ENCODE results near the gene STIM2.
A peak's percentile ranks its signal among the peaks of the same experiment; 100 is the strongest.

STIM2 gene

DNA sequence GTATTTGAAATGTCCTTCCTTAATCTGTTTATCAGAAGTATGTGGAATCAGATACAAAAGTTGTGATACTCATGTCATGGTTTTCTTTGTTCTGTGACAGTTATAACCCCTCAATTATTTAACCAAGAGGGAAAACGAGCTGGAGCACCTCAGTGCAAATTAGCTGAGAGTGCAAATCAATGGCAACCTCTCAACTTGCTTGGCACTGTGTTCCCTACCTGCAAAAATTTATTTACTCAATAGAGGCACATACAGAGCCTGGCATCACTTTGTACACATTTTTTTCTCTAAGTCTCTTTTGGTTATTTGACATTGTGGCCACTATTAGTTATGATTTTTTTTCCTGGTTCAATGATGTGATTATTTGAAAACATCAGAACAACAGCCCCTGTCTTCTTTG lies 186.2 kb downstream of the STIM2 start:
- no peak for DNase-seq (ENCODE audit: low read depth)

DNA sequence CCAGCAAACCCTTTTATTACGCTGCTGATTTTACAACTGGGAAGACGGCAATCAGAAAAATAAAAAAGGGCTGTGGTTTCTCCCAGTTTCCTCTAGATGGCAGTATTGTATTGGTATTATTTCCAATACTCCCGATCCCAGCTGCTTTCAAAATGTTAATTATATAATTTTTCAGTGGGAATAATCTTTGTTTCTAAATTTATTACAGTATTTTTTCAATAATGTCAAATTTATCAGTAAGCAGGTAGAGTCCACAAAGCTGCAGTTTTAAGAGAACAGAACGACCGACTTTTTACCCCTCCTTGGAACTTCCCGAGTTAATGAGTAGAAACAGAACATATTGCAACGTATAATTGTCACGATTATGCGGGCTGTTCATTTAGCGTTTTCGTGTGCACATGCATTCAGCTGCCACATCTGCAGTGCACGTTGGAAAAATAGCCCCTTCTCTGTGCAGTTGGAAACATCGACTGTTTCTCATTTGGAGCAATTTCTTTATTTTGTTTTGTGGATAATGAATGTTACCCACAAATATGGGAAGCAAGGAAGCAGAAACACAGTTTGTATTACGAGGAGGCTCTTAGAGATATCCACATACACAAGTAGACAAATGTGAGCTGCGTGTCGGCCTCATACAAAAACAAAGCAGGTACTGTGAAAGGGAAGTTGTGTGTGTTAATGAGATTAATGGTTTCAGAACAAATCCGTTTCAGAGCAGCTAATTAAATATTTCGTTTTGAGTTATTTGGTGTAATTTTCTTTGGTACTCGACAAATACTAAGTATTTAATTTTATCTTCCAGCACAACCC lies 188.0 kb downstream of the STIM2 start:
- DNase-seq (ENCODE audit: low read depth): peak; percentile 7

DNA sequence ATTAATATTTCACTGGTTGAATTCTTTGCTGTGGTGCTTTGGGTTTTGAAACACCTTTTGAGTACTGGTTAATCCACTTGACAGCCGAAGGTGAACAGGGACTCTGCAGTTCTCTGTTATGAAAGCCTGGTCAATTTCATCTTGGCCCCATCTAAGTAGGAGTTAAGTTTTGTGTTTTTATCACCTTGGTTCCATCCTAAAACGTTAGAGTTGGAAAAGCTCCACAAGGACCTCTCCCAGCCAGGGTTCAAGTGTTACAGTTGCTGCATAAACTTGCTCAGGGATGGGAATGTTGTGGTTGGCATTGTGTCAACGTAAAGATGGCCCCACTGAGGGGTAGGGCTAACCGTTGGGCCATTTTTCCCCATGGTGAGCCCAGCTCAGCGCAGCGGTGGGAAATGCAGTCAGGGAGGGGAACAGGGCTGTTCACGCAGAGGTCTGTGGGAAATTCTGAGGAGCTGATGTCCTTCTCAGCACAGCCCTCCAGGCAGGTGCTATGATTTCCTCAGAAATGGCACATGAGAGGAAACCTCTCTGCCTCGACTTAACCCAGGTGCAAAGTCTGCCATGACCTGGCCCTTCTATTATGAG lies 188.7 kb downstream of the STIM2 start:
- DNase-seq (ENCODE audit: low read depth): no peak

DNA sequence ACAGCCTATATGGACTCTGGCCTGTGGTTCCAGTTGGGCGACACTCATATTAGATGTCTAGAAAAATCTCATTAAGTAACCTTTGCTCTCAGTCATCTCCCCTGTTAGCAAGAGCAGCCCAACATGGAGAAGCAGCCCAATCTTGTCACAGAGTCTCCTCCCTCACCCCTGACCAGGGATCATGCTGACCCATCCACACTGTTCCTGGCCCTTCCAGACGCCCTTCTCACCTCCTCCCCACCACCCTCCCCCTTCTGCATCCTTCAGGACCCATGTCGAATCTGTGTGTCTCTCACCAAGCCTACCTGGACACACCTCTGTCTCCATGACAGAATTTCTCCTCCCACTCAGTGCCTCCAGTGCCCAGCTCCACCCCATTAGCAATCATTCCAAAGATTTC lies 190.1 kb downstream of the STIM2 start:
- DNase-seq (ENCODE audit: low read depth): no peak

DNA sequence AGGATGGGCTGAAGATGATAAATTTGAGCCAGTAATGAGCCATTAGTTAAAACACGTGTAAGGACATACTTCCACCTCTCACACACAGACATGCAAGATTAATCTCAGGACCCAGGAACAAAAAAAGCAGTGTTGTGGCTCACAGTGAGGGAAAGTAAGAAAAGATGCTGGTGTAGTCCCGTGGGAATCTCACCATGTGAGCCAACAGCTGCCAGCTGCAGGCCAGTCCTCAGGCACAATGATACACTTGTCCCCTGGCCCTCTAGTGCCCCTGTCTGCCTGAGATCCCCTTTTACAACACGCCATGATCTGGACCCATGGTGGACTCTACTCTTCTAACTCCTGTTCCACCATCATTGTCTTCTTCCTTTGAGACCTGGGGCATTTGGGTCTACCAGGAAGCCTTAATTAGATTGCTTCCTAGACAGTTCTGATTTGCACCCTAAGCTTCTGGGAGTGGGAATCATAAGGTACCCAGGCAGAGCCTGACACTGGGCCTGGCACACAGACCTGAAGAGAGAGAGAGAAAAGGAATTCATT lies 194.7 kb downstream of the STIM2 start:
- DNase-seq (ENCODE audit: low read depth): no peak

DNA sequence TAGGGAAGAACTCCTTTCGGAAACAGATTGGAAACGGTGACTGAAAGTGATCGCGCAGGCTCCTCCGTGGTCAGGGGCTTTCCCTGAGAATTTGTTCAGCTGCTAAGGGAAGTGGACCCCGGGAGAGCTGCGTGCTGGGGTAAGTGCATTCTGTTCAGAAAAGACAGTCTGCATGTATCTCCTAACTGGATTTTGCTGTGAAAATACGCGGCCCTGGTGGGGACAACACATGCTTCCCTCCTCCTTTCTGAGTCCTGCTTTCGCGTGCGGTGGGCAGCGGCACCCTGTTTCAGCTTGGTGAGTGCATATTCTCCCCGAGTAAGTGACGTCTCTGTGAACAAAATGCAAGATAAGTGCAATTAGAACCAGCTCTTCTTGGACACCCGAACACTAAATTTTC lies 195.6 kb downstream of the STIM2 start:
- DNase-seq (ENCODE audit: low read depth): no peak

DNA sequence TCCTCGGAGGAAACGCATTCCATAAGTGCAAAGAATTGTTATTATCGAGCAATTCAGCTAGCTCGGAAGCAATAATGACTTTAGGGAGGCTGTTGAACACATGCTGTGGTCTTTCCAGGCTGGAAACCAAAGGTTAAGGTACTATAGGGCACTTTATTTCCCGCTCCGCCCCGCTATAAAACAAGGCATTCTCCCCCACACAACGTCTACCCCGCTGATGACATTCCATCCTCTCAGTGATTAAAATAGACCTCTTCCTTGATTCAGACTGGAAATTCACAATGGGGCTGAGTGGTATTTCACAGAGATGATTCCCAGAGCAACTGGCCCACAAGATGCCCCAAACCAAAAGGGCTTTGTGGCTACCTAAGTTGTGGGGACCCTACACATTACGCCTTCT lies 196.4 kb downstream of the STIM2 start:
- no peak for DNase-seq (ENCODE audit: low read depth)

DNA sequence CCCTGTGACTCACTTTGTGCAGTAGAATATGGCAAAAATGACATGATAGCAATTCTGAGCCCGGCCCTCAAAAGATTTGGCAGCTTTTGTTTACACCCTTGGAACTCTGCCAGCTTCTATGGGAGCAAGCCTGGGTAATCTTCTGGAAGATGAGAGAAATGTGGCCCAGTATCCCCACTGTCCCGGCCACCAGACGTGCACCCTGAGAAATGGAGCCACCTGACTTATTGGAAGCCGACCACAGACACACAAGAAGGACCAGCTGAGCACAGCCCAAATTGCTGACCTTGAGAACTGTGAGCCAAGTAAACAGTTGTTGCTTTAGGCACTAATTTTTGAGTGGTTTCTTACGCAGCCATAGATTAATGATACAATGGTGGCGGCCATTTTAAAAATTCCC lies 197.0 kb downstream of the STIM2 start:
- DNase-seq (ENCODE audit: low read depth): no peak

DNA sequence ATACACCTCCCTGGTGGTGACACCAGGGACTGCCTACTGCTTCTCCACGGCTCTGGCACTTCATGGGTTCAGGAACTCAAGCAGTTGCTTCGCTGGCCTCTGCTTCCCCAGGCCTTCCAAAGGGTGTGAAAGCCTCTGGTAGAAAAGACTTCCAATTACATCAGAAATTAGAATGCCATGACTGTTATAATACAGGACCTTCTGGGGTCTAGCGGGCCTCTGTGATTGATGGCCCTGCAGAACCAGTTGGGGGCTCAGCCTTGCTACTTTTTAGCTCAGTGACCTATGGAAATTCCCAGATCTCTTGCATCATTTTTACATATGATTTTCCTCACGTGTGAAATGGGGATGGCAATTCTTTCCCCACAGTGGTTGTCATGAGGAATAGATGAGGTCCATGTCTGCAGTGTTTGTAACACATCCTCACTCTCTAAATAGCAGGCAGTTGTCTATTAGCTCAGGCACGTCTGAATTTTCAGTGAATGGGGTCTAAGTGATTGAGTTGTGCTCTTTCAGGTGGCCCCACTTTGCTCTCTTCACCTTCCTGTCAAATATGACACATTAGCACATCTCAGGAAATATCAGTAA lies 198.3 kb downstream of the STIM2 start:
- DNase-seq (ENCODE audit: low read depth): no peak

DNA sequence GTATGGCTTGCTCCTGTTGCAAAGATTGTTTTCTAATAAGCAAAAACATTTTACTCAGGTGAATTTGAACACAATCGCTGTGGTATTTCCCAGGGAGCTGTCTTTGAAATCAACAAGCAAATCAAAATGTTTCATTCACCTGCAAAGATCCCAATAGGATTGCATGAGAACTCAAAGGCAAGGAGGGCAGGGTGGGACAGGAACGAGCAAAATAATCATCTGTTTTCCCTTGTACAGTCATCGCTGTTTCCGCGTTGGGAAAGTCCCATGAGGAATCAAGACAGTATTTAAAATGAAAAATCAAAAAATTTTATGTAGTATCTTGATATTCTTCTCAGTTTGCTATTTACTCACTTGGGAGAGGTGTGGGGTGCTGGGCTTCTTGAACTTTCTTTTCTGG lies 198.8 kb downstream of the STIM2 start:
- DNase-seq (ENCODE audit: low read depth): no peak

DNA sequence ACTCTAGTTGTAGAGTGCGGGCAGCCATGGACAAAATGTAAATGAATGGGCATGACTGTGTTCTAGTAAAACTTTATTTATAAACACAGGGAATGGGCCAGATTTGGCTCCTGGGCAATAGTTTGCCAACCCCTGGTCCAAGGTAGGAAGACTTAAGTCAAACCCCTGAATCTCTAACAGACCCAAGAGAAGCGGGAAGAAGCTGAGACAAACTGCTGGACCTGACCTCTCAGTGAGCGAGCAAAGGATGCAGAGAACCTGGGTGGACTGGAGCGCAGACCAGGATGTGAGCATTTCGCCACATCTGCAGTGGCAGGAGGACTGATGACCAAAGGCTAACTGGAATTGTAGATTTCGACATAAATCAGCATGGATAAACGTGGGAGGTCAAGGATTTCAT lies 201.6 kb downstream of the STIM2 start:
- no peak for DNase-seq (ENCODE audit: low read depth)

DNA sequence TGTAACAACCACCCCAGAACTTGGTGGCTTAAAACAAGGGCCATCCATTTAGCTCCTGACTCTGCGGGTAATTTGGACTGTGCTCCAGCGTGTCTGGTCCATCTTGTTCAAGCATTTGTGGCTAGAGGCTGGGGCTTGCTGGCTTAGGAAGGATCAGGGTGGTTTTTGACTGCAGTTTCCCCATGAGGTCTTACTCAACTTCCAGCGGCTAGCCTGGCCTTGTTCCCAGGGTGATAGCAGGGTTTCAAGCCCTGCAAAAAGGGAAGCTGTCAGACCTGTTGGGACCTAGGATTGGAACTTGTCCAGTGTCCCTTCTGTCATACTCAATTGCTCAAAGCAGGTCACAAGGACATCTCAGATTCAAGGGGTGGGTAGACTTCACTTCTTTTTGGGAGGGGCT lies 205.9 kb downstream of the STIM2 start:
- DNase-seq (ENCODE audit: low read depth): no peak

DNA sequence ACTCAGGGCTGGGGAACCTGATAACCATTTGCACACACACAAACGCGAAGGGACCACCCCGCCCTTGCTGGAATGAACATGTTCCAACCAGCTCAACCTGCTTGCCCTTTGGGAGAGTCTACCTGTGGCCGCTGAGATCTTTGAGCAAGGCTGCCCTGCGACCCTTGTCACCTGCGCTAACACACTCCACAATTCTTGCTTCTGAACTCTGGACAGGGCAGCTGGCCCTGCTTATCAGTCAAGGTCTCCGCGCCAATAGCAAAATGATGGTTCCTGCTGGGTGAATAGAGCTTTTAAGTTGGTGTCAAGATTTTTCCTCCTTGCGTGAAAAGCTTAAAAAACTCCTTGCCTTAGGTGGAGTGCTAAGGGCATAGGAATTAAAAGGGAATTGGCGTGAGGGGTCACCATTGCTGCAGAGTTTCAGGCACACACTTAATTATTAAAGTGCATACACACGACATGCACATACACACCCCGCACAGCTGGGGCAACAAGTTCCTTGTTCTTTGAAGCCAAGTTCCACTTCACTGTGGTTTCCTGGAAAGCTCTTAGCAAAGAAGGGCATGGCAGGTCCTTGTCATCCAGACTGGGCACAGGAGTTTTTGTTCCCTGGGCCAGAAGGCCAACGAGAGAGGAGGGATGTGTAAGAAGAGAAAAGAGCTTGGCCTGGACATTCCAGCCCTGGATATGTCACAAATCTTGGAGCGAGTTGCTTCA lies 207.7 kb downstream of the STIM2 start:
- DNase-seq (ENCODE audit: low read depth): no peak

All from stromal cell of bone marrow (primary cell).